Mammary epithelial cell (primary cell): Measurements from ENCODE around the gene CA10.

Experiments used
- CTCF ChIP-seq, 2 donors: IDR thresholded peaks in 1 of 2; conservative IDR thresholded peaks in 1 of 2; 2 replicates each; pipeline ENCODE4 v1.5.1; 2011 to 2012; ENCODE audit warnings: inconsistent platforms in 2 of 2, low read length in 2 of 2, mild to moderate bottlenecking in 2 of 2, control low read depth in 1 of 2, low read depth in 1 of 2; ENCODE audit not compliant: insufficient read depth in 1 of 2; ENCODE audit errors: extremely low read depth in 1 of 2
- EZH2 ChIP-seq: IDR thresholded peaks from 2 replicates; pipeline ENCODE4 v1.6.1; 2012; ENCODE audit warnings: low read length, inconsistent platforms, borderline replicate concordance

GRCh38 chr17:51701501-51701900, 457.0 kb downstream of the CA10 start:
- no peak for TF ChIP-seq CTCF (conservative IDR thresholded peaks at IDR 0.05 in 1 of 2, IDR thresholded peaks at IDR 0.05 in 1 of 2; ENCODE audit: extremely low read depth in 1 of 2, insufficient read depth in 1 of 2, low read depth in 1 of 2, low read length in 2 of 2)
- TF ChIP-seq EZH2, result no peak
